K562 (cell line): Measurements from ENCODE around the gene C1orf94. TPM values are rescaled to one million over a fixed set of nuclear protein-coding genes. Genes with fewer than 3 reads are reported as not detected.

Experiments
- ATAC-seq: fragments of 200-7000 bp; cut with Tn5 transposase; 3 replicates; pipeline ENCODE4 v1.9.1; 2020; ENCODE audit warnings: moderate library complexity
- BruUV-seq: library from RNA; stranded (reverse); fragments of 400-500 nt; replicated peaks from 2 replicates; lab custom pipeline; 2021; lab: Mats Ljungman, UMichigan
- CTCF ChIA-PET: fragments of 300-600 bp; formaldehyde crosslinking; extraction: SDS; loops from one replicate; lab custom pipeline; 2021; ENCODE audit warnings: low intra/inter-chr PET ratio; lab: Yijun Ruan, JAX
- POLR2A ChIA-PET: fragments of 300-600, 350-650 bp; sonication (Branson Sonifier 250); formaldehyde crosslinking; extraction: SDS; loops from one replicate; lab custom pipeline; 2021; ENCODE audit warnings: antibody characterized with exemption, inconsistent platforms; lab: Yijun Ruan, JAX
- DNase-seq, 4 experiments: peaks; one replicate each; pipeline versions ENCODE4 v3.0.0 to v3.0.0-alpha.2; 2011 to 2018; ENCODE audit warnings: low spot score in 3 of 4, mixed read lengths in 3 of 4; ENCODE audit errors: extremely low read depth in 1 of 4
- FAIRE-seq: peaks from 2 replicates; lab custom pipeline; 2011; peaks lifted over from hg19 to GRCh38; lab: Jason Lieb, UNC
- H2AFZ ChIP-seq: 2 replicates; pipeline ENCODE4 v1.6.0; 2011; ENCODE audit warnings: low read depth, low read length, control low read depth, inconsistent platforms
- H3K27ac ChIP-seq: fragments of 200-600 bp; 3 replicates; pipeline ENCODE4 v1.8.0; 2011; ENCODE audit warnings: low read depth, mild to moderate bottlenecking, control low read depth, inconsistent platforms, low read length, moderate library complexity, mixed read lengths; ENCODE audit errors: extremely low read depth
- H3K27me3 ChIP-seq, 2 experiments: fragments of 300-600 bp in 1 of 2; 2 replicates in 1 of 2; 3 replicates in 1 of 2; pipeline versions ENCODE4 v1.6.0 to v1.8.0; 2011; ENCODE audit warnings: inconsistent platforms in 2 of 2, low read length in 2 of 2, mild to moderate bottlenecking in 1 of 2, mixed read lengths in 1 of 2, moderate library complexity in 1 of 2; ENCODE audit not compliant: control insufficient read depth in 2 of 2, insufficient read depth in 2 of 2
- H3K36me3 ChIP-seq: fragments of 300-600 bp; 3 replicates; pipeline ENCODE4 v1.8.0; 2011; ENCODE audit warnings: mild to moderate bottlenecking, low read length, inconsistent platforms; ENCODE audit not compliant: control insufficient read depth, insufficient read depth
- H3K4me1 ChIP-seq, 2 experiments: fragments of 200-600 bp in 1 of 2; replicated peaks in 1 of 2; 2 replicates in 1 of 2; 3 replicates in 1 of 2; pipeline versions ENCODE4 v1.5.1 to v1.8.0; 2011; ENCODE audit warnings: inconsistent platforms in 2 of 2, low read length in 2 of 2, mild to moderate bottlenecking in 1 of 2, mixed read lengths in 1 of 2, moderate library complexity in 1 of 2; ENCODE audit not compliant: control insufficient read depth in 2 of 2, insufficient read depth in 2 of 2
- H3K4me2 ChIP-seq: 2 replicates; pipeline ENCODE4 v1.6.1; 2011; ENCODE audit warnings: low read length, control low read depth, inconsistent platforms, mixed read lengths; ENCODE audit not compliant: insufficient read depth
- H3K4me3 ChIP-seq: fragments of 200-600 bp; sonication (generic), shearing (Covaris generic); 2 replicates; pipeline ENCODE4 v1.5.1; 2016; ENCODE audit warnings: control low read depth, inconsistent platforms
- H3K79me2 ChIP-seq: fragments of 200-600 bp; 3 replicates; pipeline ENCODE4 v1.8.0; 2011; ENCODE audit warnings: low read length, inconsistent platforms; ENCODE audit not compliant: control insufficient read depth, insufficient read depth
- H3K9ac ChIP-seq, 2 experiments: 2 replicates each; pipeline versions ENCODE4 v1.6.0 to v1.6.1; 2011; ENCODE audit warnings: low read depth in 2 of 2, low read length in 2 of 2, control low read depth in 1 of 2, inconsistent platforms in 1 of 2, mild to moderate bottlenecking in 1 of 2, mixed read lengths in 1 of 2; ENCODE audit not compliant: insufficient read depth in 1 of 2
- H3K9me1 ChIP-seq: one replicate; pipeline ENCODE4 v1.6.0; 2011; ENCODE audit warnings: inconsistent platforms, mild to moderate bottlenecking, low read length, moderate library complexity; ENCODE audit not compliant: control insufficient read depth, insufficient read depth
- H3K9me3 ChIP-seq: replicated peaks from 2 replicates; pipeline ENCODE4 v1.5.1; 2011; ENCODE audit warnings: low read depth, low read length, inconsistent platforms; ENCODE audit not compliant: control insufficient read depth, insufficient read depth
- H4K20me1 ChIP-seq: replicated peaks from 2 replicates; pipeline ENCODE4 v1.6.1; 2011; ENCODE audit warnings: low read length, inconsistent platforms, mixed read lengths; ENCODE audit not compliant: control insufficient read depth, insufficient read depth
- COPS2 ChIP-seq: fragments of 450-650 bp; conservative IDR thresholded peaks from 2 replicates; pipeline ENCODE4 v1.6.1; 2016; ENCODE audit warnings: mild to moderate bottlenecking, moderate library complexity
- CSDE1 ChIP-seq, 2 experiments: fragments of 450-650 bp; IDR thresholded peaks; 2 replicates each; pipeline ENCODE4 v1.6.1; 2016; ENCODE audit warnings: mild to moderate bottlenecking in 1 of 2
- ETV6 ChIP-seq, 3 experiments: fragments of 150-350 bp in 1 of 3; sonication (generic) in 1 of 3; formaldehyde crosslinking in 1 of 3; IDR thresholded peaks; 2 replicates each; pipeline versions ENCODE4 v1.6.1 to v1.8.0; 2014 to 2022; ENCODE audit warnings: borderline replicate concordance in 2 of 3, low read depth in 2 of 3, antibody characterized with exemption in 1 of 3, low read length in 1 of 3, mild to moderate bottlenecking in 1 of 3, missing genetic modification reagents in 1 of 3
- FOXK1 ChIP-seq: sonication (generic); formaldehyde crosslinking; IDR thresholded peaks from 2 replicates; pipeline ENCODE4 v1.8.0; 2022; ENCODE audit warnings: missing genetic modification reagents, mild to moderate bottlenecking, borderline replicate concordance
- GTF3C2 ChIP-seq: IDR thresholded peaks from 3 replicates; pipeline ENCODE4 v1.6.1; 2011; ENCODE audit warnings: borderline replicate concordance, mild to moderate bottlenecking, moderate library complexity; ENCODE audit not compliant: insufficient read length; ENCODE audit errors: extremely low read depth
- JUND ChIP-seq, 2 experiments: IDR thresholded peaks; 2 replicates in 1 of 2; 3 replicates in 1 of 2; pipeline ENCODE4 v1.6.1; 2011; ENCODE audit warnings: borderline replicate concordance in 2 of 2, low read depth in 2 of 2, low read length in 2 of 2, improper control_type of control experiment in 1 of 2, missing biosample characterization in 1 of 2, missing genetic modification characterization in 1 of 2, missing genetic modification reagents in 1 of 2
- POLR2G ChIP-seq: fragments of 200-400 bp; formaldehyde crosslinking; IDR thresholded peaks from 2 replicates; pipeline ENCODE4 v1.6.1; 2017; ENCODE audit warnings: low read depth, mild to moderate bottlenecking, antibody characterized with exemption, low read length, moderate library complexity
- PTTG1 ChIP-seq: fragments of 450-650 bp; IDR thresholded peaks from 2 replicates; pipeline ENCODE4 v1.6.1; 2016; ENCODE audit warnings: low read depth, mild to moderate bottlenecking, missing genetic modification characterization, missing compliant biosample characterization
- SMARCE1 ChIP-seq: fragments of 450-650 bp; IDR thresholded peaks from 2 replicates; pipeline ENCODE4 v1.7.1; 2016; ENCODE audit warnings: mild to moderate bottlenecking
- ZNF134 ChIP-seq: fragments of 250-450 bp; sonication (Bioruptor Pico); conservative IDR thresholded peaks from 2 replicates; pipeline ENCODE4 v1.4.0; 2020
- ZNF507 ChIP-seq: conservative IDR thresholded peaks from 2 replicates; pipeline ENCODE4 v1.6.1; 2017; ENCODE audit warnings: missing genetic modification characterization, missing compliant biosample characterization
- ZNF609 ChIP-seq: sonication (generic); formaldehyde crosslinking; IDR thresholded peaks from 2 replicates; pipeline ENCODE4 v1.8.1; 2023; ENCODE audit warnings: missing genetic modification reagents, mild to moderate bottlenecking, borderline replicate concordance
- whole genome bisulfite sequencing: fragments of 100-300 bp; shearing (Covaris generic); methylation state at CpG from one replicate; pipeline ENCODE4 v1.1.6; 2016; ENCODE audit warnings: low coverage, mixed read lengths; ENCODE audit not compliant: insufficient coverage; ENCODE audit errors: missing lambda C conversion rate; 5-methylcytosine and 5-hydroxymethylcytosine counted together
- in situ Hi-C: fragments of 300-500 bp; cut with MboI; formaldehyde crosslinking; loops from 4 replicates; pipeline ENCODE4 v1.15.0; 2018; ENCODE audit warnings: inconsistent platforms, mixed read lengths
- intact Hi-C: fragments of 100-400 bp; cut with micrococcal nuclease; formaldehyde crosslinking; loops from 2 replicates; pipeline ENCODE4 v1.14.2; 2022
- polyA plus RNA-seq, 8 experiments: library from polyadenylated mRNA; depleted of rRNA in 4 of 8; stranded (reverse) in 5 of 8; unstranded in 3 of 8; fragments of >200 nt; fragmentation: Nextera tagmentation in 2 of 8; fragmentation: Illumina TruSeq in 1 of 8; extraction: Ambion mirVana in 2 of 8; extraction: Trizol in 1 of 8; gene quantifications; 2 replicates each; pipeline versions ENCODE4 v1.2.1 to v1.2.3, GENCODE V29; 2011 to 2014; ENCODE audit warnings: inconsistent platforms in 1 of 8, missing spikeins in 1 of 8
- total RNA-seq, 7 experiments: library from RNA; depleted of rRNA in 6 of 7; stranded (reverse); fragments of >200 nt in 6 of 7; fragmentation: Illumina TruSeq in 2 of 7; extraction: Trizol in 2 of 7; gene quantifications; 2 replicates each; pipeline versions ENCODE4 v1.2.1 to v1.2.3, GENCODE V29; 2011 to 2021; ENCODE audit warnings: low replicate concordance in 1 of 7

The C1orf94 gene
- total and polyA plus RNA-seq, 9 of the 15 experiments (the other 6 are each of a cell fraction or from before 2014, with no cell fraction given) = not detected

- ChIA-PET POLR2A (interaction anchor here (0.9 kb wide), 1 partner anchor 21 kb away, joined by 3 read pairs; the partner anchor contains the start of gene CSMD2), CTCF (no interaction called here)
- no peaks in the 10 kb centered on the region for H3K79me2 ChIP-seq
- H3K27ac ChIP-seq = no peak overlapping the region
- H3K9ac ChIP-seq = no peak overlapping the region
- intact Hi-C loops = no loop called here
- H3K9me3 ChIP-seq = no peaks in the 10 kb centered on the region
- H2AFZ ChIP-seq = no peak overlapping the region
- no peaks in the 10 kb centered on the region for H3K9me1 ChIP-seq
- TF ChIP-seq FOXK1 (CRISPR knock-in tag) (no peak), POLR2G (no peak), ZNF134 (CRISPR knock-in tag) (no peak), ETV6 (IDR thresholded peaks at IDR 0.05; ENCODE audit: borderline replicate concordance in 1 of 2, low read depth in 2 of 2, low read length in 1 of 2) (no peak), ETV6 (CRISPR knock-in tag; IDR thresholded peaks at IDR 0.05; ENCODE audit: borderline replicate concordance) (no peak), SMARCE1 (no peak), CSDE1 (IDR thresholded peaks at IDR 0.05) (no peak), PTTG1 (tag) (no peak), COPS2 (no peak), GTF3C2 (no peak), ZNF609 (no peak), JUND (IDR thresholded peaks at IDR 0.05; ENCODE audit: borderline replicate concordance, low read depth, low read length) (no peak), JUND (tag; IDR thresholded peaks at IDR 0.05; ENCODE audit: borderline replicate concordance, low read depth, low read length) (no peak), ZNF507 (tag) (no peak)
- no peaks in the 10 kb centered on the region for H3K4me1 ChIP-seq
- 0% methylated on average over 2 of the region's 2 CpGs for WGBS
- no peaks in the 10 kb centered on the region for H3K36me3 ChIP-seq
- no peak overlapping the region for H3K4me2 ChIP-seq
- in situ Hi-C loops = no loop called here
- H3K4me3 ChIP-seq = no peak overlapping the region
- peaks cover 0 to 4% of the 10 kb centered on the region in 2 experiments; a peak in 2 of 5 replicates for H3K27me3 ChIP-seq
- BruUV-seq = no TSS peak
- no peak for ATAC-seq
- no peak for FAIRE-seq
- DNase-seq = no peak
- H4K20me1 ChIP-seq = no peaks in the 10 kb centered on the region
Measured at GRCh38 chr1:34143975-34144374, 32.7 kb upstream of the C1orf94 start.
